PC-3 (cell line): ENCODE results near the gene PIGL. TPM values are rescaled to one million over a fixed set of nuclear protein-coding genes. Genes with fewer than 3 reads are reported as not detected.

Experiments
- ATAC-seq: fragments of 200-7000 bp; cut with Tn5 transposase; 2 replicates; pipeline ENCODE4 v1.9.1; 2020; ENCODE audit warnings: mild to moderate bottlenecking, moderate library complexity
- BruUV-seq: library from RNA; stranded (reverse); fragments of 400-500 nt; replicated peaks from 2 replicates; lab custom pipeline; 2021; lab: Mats Ljungman, UMichigan
- CTCF ChIA-PET: fragments of 300-600 bp; sonication (Branson Sonifier 250); formaldehyde crosslinking; loops from one replicate; lab custom pipeline; 2022; ENCODE audit warnings: antibody characterized with exemption; lab: Charles Lee
- POLR2A ChIA-PET: fragments of 300-600 bp; sonication (Branson Sonifier 250); formaldehyde crosslinking; loops from one replicate; lab custom pipeline; 2022; ENCODE audit warnings: antibody characterized with exemption; ENCODE audit not compliant: unreplicated experiment; lab: Charles Lee
- DNase-seq: peaks from one replicate; pipeline ENCODE4 v3.0.0-alpha.2; 2015
- H2AFZ ChIP-seq: fragments of 300-600 bp; sonication (generic); 2 replicates; pipeline ENCODE4 v1.6.0; 2016; ENCODE audit warnings: antibody characterized with exemption, low read length
- H3F3A ChIP-seq: fragments of 300-600 bp; sonication (generic); one replicate; pipeline ENCODE4 v1.6.0; 2017; ENCODE audit warnings: antibody characterized with exemption, low read length, control low read depth, mild to moderate bottlenecking; ENCODE audit not compliant: unreplicated experiment
- H3K27ac ChIP-seq: fragments of 300-600 bp; sonication (generic); 2 replicates; pipeline ENCODE4 v1.5.1; 2016; ENCODE audit warnings: mild to moderate bottlenecking, low read length
- H3K27me3 ChIP-seq: fragments of 300-600 bp; sonication (generic); 2 replicates; pipeline ENCODE4 v1.6.1; 2016; ENCODE audit warnings: low read length, mixed read lengths
- H3K36me3 ChIP-seq: fragments of 300-600 bp; sonication (generic); 2 replicates; pipeline ENCODE4 v1.6.1; 2016; ENCODE audit warnings: low read depth, mixed run types, low read length, mixed read lengths
- H3K4me1 ChIP-seq: fragments of 300-600 bp; sonication (generic); 2 replicates; pipeline ENCODE4 v1.5.1; 2016; ENCODE audit warnings: low read length; ENCODE audit not compliant: insufficient read depth
- H3K4me2 ChIP-seq: fragments of 300-600 bp; sonication (generic); 2 replicates; pipeline ENCODE4 v1.6.0; 2016; ENCODE audit warnings: low read length
- H3K4me3 ChIP-seq: fragments of 300-600 bp; sonication (generic); 2 replicates; pipeline ENCODE4 v1.5.1; 2016; ENCODE audit warnings: mild to moderate bottlenecking, low read length, mixed read lengths
- H3K79me2 ChIP-seq: fragments of 300-600 bp; sonication (generic); 2 replicates; pipeline ENCODE4 v1.6.1; 2017; ENCODE audit warnings: low read length, mixed read lengths
- H3K9ac ChIP-seq: fragments of 300-600 bp; sonication (generic); 2 replicates; pipeline ENCODE4 v1.6.0; 2016; ENCODE audit warnings: mild to moderate bottlenecking, low read length
- H3K9me2 ChIP-seq: fragments of 300-600 bp; sonication (generic); replicated peaks from 2 replicates; pipeline ENCODE4 v1.6.1; 2016; ENCODE audit warnings: mixed run types, low read length, mixed read lengths
- H3K9me3 ChIP-seq: fragments of 300-600 bp; sonication (generic); 2 replicates; pipeline ENCODE4 v1.6.1; 2016; ENCODE audit warnings: low read length, mixed read lengths
- H4K20me1 ChIP-seq: fragments of 300-600 bp; sonication (generic); 2 replicates; pipeline ENCODE4 v1.6.1; 2016; ENCODE audit warnings: low read length, mixed read lengths
- CTCF ChIP-seq: fragments of 300-600 bp; sonication (generic); conservative IDR thresholded peaks from 2 replicates; pipeline ENCODE4 v1.5.1; 2017; ENCODE audit warnings: antibody characterized with exemption, low read depth, mild to moderate bottlenecking, low read length
- EZH2 ChIP-seq: fragments of 300-600 bp; sonication (generic); IDR thresholded peaks from one replicate; pipeline ENCODE4 v1.6.1; 2017; ENCODE audit warnings: antibody characterized with exemption, mild to moderate bottlenecking, low read length; ENCODE audit not compliant: unreplicated experiment
- EZH2phosphoT487 ChIP-seq: fragments of 300-600 bp; sonication (generic); IDR thresholded peaks from 2 replicates; pipeline ENCODE4 v1.6.1; 2018; ENCODE audit warnings: mild to moderate bottlenecking, antibody characterized with exemption, low read length, borderline replicate concordance
- intact Hi-C: fragments of 100-400 bp; cut with micrococcal nuclease; formaldehyde crosslinking; loops from 2 replicates; pipeline ENCODE4 v1.9.0; 2023
- total RNA-seq: library from RNA; depleted of rRNA; stranded (reverse); fragments of >200 nt; gene quantifications from 2 replicates; pipeline ENCODE4 v1.2.3, GENCODE V29; 2014

Gene PIGL
- total RNA-seq, 1 experiment from 2014 or later: 37.4 TPM

GRCh38 chr17:16297367-16298139 lies 80.5 kb downstream of the PIGL start:
- Histone ChIP-seq H3K27me3 (no peaks in the 10 kb centered on the region), H4K20me1 (no peaks in the 10 kb centered on the region), H3K9ac (no peak overlapping the region), H2AFZ (no peak overlapping the region), H3K4me3 (no peak overlapping the region), H3F3A (no peaks in the 10 kb centered on the region), H3K4me1 (peaks cover 30% of the 10 kb centered on the region), H3K36me3 (no peaks in the 10 kb centered on the region; the same call in 1 of the 2 replicates), H3K9me2 (no peaks in the 10 kb centered on the region), H3K27ac (no peak overlapping the region), H3K9me3 (no peaks in the 10 kb centered on the region), H3K79me2 (no peaks in the 10 kb centered on the region), H3K4me2 (no peak overlapping the region)
- intact Hi-C loops: no loop called here
- no TSS peak for BruUV-seq
- POLR2A ChIA-PET: no interaction called here
- no peak for TF ChIP-seq CTCF
- TF ChIP-seq EZH2phosphoT487: no peak
- TF ChIP-seq EZH2: no peak
- DNase-seq: no peak
- CTCF ChIA-PET: no interaction called here
- no peak for ATAC-seq

GRCh38 chr17:16298140-16298662 lies 81.2 kb downstream of the PIGL start:
- no TSS peak for BruUV-seq
- ChIA-PET POLR2A (no interaction called here), CTCF (no interaction called here)
- H3K9me2 ChIP-seq: no peaks in the 10 kb centered on the region
- H3K9ac ChIP-seq: no peak overlapping the region
- TF ChIP-seq EZH2 (no peak), CTCF (no peak), EZH2phosphoT487 (no peak)
- H3K36me3 ChIP-seq: no peaks in the 10 kb centered on the region; the same call in 1 of the 2 replicates
- H3F3A ChIP-seq: no peaks in the 10 kb centered on the region
- H4K20me1 ChIP-seq: no peaks in the 10 kb centered on the region
- H3K27me3 ChIP-seq: no peaks in the 10 kb centered on the region
- no peak overlapping the region for H3K27ac ChIP-seq
- intact Hi-C loops: no loop called here
- H3K4me3 ChIP-seq: no peak overlapping the region
- no peaks in the 10 kb centered on the region for H3K79me2 ChIP-seq
- H3K4me2 ChIP-seq: no peak overlapping the region
- H3K4me1 ChIP-seq: peaks cover 33% of the 10 kb centered on the region
- DNase-seq: no peak
- ATAC-seq: no peak
- H3K9me3 ChIP-seq: no peaks in the 10 kb centered on the region
- H2AFZ ChIP-seq: no peak overlapping the region

GRCh38 chr17:16300554-16300953 lies 83.5 kb downstream of the PIGL start:
- Histone ChIP-seq H3K9me3 (no peaks in the 10 kb centered on the region), H3K4me1 (peaks cover 30% of the 10 kb centered on the region), H3K36me3 (peaks cover 4% of the 10 kb centered on the region; the same call in 1 of the 2 replicates), H3K4me3 (no peak overlapping the region), H3K27ac (no peak overlapping the region), H2AFZ (no peak overlapping the region), H3K9me2 (no peaks in the 10 kb centered on the region), H3K4me2 (no peak overlapping the region), H4K20me1 (no peaks in the 10 kb centered on the region), H3K9ac (no peak overlapping the region), H3F3A (no peaks in the 10 kb centered on the region), H3K79me2 (no peaks in the 10 kb centered on the region), H3K27me3 (no peaks in the 10 kb centered on the region)
- no peak for ATAC-seq
- no TSS peak for BruUV-seq
- no peak for DNase-seq
- ChIA-PET CTCF (no interaction called here), POLR2A (no interaction called here)
- intact Hi-C loops: no loop called here
- TF ChIP-seq EZH2phosphoT487 (no peak), EZH2 (no peak), CTCF (no peak)
